Keratinocyte (primary cell): ENCODE data around the gene RALGPS1. TPM values are rescaled to one million over a fixed set of nuclear protein-coding genes. Genes with fewer than 3 reads are reported as not detected.

Source experiments
- DNase-seq: peaks from one replicate; pipeline ENCODE4 v3.0.0-alpha.2; 2011; ENCODE audit warnings: low read depth, missing footprints, low spot score
- FAIRE-seq: peaks from 2 replicates; lab custom pipeline; 2011; peaks lifted over from hg19 to GRCh38; lab: Jason Lieb, UNC
- H2AFZ ChIP-seq: 2 replicates; pipeline ENCODE4 v1.6.0; 2012; ENCODE audit warnings: low read length, control low read depth, inconsistent platforms; ENCODE audit not compliant: control insufficient read depth
- H3K27ac ChIP-seq: 2 replicates; pipeline ENCODE4 v1.5.1; 2011; ENCODE audit warnings: low read length; ENCODE audit not compliant: control insufficient read depth, insufficient read depth
- H3K27me3 ChIP-seq: 3 replicates; pipeline ENCODE4 v1.6.0; 2011; ENCODE audit warnings: low read length; ENCODE audit not compliant: control insufficient read depth, insufficient read depth; ENCODE audit errors: extremely low read depth
- H3K36me3 ChIP-seq, 2 experiments: 2 replicates in 1 of 2; 3 replicates in 1 of 2; pipeline ENCODE4 v1.5.1; 2011; ENCODE audit warnings: low read length in 2 of 2, mild to moderate bottlenecking in 1 of 2; ENCODE audit not compliant: control insufficient read depth in 2 of 2, insufficient read depth in 2 of 2; ENCODE audit errors: extremely low read depth in 1 of 2
- H3K4me1 ChIP-seq: 3 replicates; pipeline ENCODE4 v1.5.1; 2011; ENCODE audit warnings: low read length; ENCODE audit not compliant: control insufficient read depth, insufficient read depth; ENCODE audit errors: extremely low read depth
- H3K4me2 ChIP-seq: 3 replicates; pipeline ENCODE4 v1.6.0; 2011; ENCODE audit warnings: low read depth, low read length; ENCODE audit not compliant: control insufficient read depth, insufficient read depth; ENCODE audit errors: extremely low read depth
- H3K4me3 ChIP-seq, 3 experiments: fragments of 200-600 bp in 1 of 3; sonication (generic) in 1 of 3; 2 replicates in 2 of 3; 3 replicates in 1 of 3; pipeline ENCODE4 v1.5.1; 2011 to 2016; ENCODE audit warnings: low read length in 3 of 3, mild to moderate bottlenecking in 3 of 3, control low read depth in 2 of 3, inconsistent platforms in 1 of 3, low read depth in 1 of 3, mixed read lengths in 1 of 3, mixed run types in 1 of 3, moderate library complexity in 1 of 3; ENCODE audit not compliant: control insufficient read depth in 2 of 3, insufficient read depth in 2 of 3; ENCODE audit errors: extremely low read depth in 1 of 3
- H3K79me2 ChIP-seq: 2 replicates; pipeline ENCODE4 v1.6.0; 2012; ENCODE audit warnings: low read length; ENCODE audit not compliant: control insufficient read depth, insufficient read depth
- H3K9ac ChIP-seq: 3 replicates; pipeline ENCODE4 v1.6.0; 2011; ENCODE audit warnings: low read length; ENCODE audit not compliant: control insufficient read depth, insufficient read depth; ENCODE audit errors: extremely low read depth
- H3K9me1 ChIP-seq: 3 replicates; pipeline ENCODE4 v1.6.0; 2011; ENCODE audit warnings: low read length; ENCODE audit not compliant: control insufficient read depth, insufficient read depth; ENCODE audit errors: extremely low read depth
- H3K9me3 ChIP-seq: 2 replicates; pipeline ENCODE4 v1.5.1; 2012; ENCODE audit warnings: low read depth, low read length; ENCODE audit not compliant: control insufficient read depth
- H4K20me1 ChIP-seq: 3 replicates; pipeline ENCODE4 v1.6.0; 2011; ENCODE audit warnings: low read length; ENCODE audit not compliant: control insufficient read depth, insufficient read depth; ENCODE audit errors: extremely low read depth
- CTCF ChIP-seq, 3 experiments: IDR thresholded peaks in 1 of 3; conservative IDR thresholded peaks in 1 of 3; optimal IDR thresholded peaks in 1 of 3; 2 replicates in 2 of 3; 3 replicates in 1 of 3; pipeline versions ENCODE3 to v1.5.1; 2011; ENCODE audit warnings: low read length in 3 of 3, mild to moderate bottlenecking in 3 of 3, moderate library complexity in 2 of 3, control low read depth in 1 of 3, inconsistent platforms in 1 of 3; ENCODE audit not compliant: insufficient read depth in 2 of 3; ENCODE audit errors: extremely low read depth in 1 of 3
- EZH2 ChIP-seq: IDR thresholded peaks from one replicate; pipeline ENCODE4 v1.6.1; 2012; ENCODE audit warnings: inconsistent platforms, mild to moderate bottlenecking, low read length, moderate library complexity
- dilution Hi-C: fragments of 300-500 bp; cut with MboI; formaldehyde crosslinking; loops from one replicate; pipeline ENCODE4 v1.7.0; 2020; ENCODE audit warnings: low sequenced_read_pairs; ENCODE audit not compliant: extremely low pct_ligation_motif_present
- polyA plus RNA-seq, 5 experiments: library from polyadenylated mRNA; depleted of rRNA in 3 of 5; stranded (reverse) in 3 of 5; stranded (forward) in 1 of 5; unstranded in 1 of 5; fragments of >200 nt; gene quantifications; 1 replicate in 1 of 5; 2 replicates in 3 of 5; 3 replicates in 1 of 5; pipeline versions ENCODE4 v1.2.1 to v1.2.3, GENCODE V29; 2011 to 2012; ENCODE audit warnings: missing spikeins in 2 of 5, low read depth in 1 of 5, low replicate concordance in 1 of 5

RALGPS1 gene
- polyA plus RNA-seq, 1 donor (not counting 4 experiments of a cell fraction or from before 2014, with no cell fraction given) = 0.56 TPM

GRCh38 chr9:127065592-127065991 lies 151.0 kb downstream of the RALGPS1 start:
- dilution Hi-C loops = no loop called here
- H3K4me1 ChIP-seq = peaks cover 13% of the 10 kb centered on the region
- H3K9me3 ChIP-seq = no peaks in the 10 kb centered on the region
- no peak for TF ChIP-seq CTCF (optimal IDR thresholded peaks at IDR 0.05 in 1 of 3, IDR thresholded peaks at IDR 0.05 in 1 of 3, conservative IDR thresholded peaks at IDR 0.05 in 1 of 3; ENCODE audit: extremely low read depth in 1 of 3, insufficient read depth in 2 of 3, low read length in 3 of 3)
- TF ChIP-seq EZH2 = no peak
- H3K27ac ChIP-seq = no peak overlapping the region
- DNase-seq (no peak), FAIRE-seq (no peak)
- H3K9ac ChIP-seq = no peak overlapping the region
- H3K4me2 ChIP-seq = no peak overlapping the region
- no peaks in the 10 kb centered on the region for H3K27me3 ChIP-seq
- no peaks in the 10 kb centered on the region for H3K36me3 ChIP-seq
- no peaks in the 10 kb centered on the region for H3K9me1 ChIP-seq
- H4K20me1 ChIP-seq = no peaks in the 10 kb centered on the region
- no peaks in the 10 kb centered on the region for H3K79me2 ChIP-seq
- no peak overlapping the region for H3K4me3 ChIP-seq
- no peak overlapping the region for H2AFZ ChIP-seq

- FAIRE-seq = no peak
- dilution Hi-C loops = no loop called here
- Histone ChIP-seq H3K79me2 (no peaks in the 10 kb centered on the region), H3K9me3 (no peaks in the 10 kb centered on the region), H3K9ac (no peak overlapping the region), H2AFZ (no peak overlapping the region), H3K4me1 (peaks cover 13% of the 10 kb centered on the region), H3K27ac (no peak overlapping the region), H3K4me2 (no peak overlapping the region), H3K4me3 (no peak overlapping the region), H3K27me3 (no peaks in the 10 kb centered on the region), H3K36me3 (no peaks in the 10 kb centered on the region), H4K20me1 (no peaks in the 10 kb centered on the region), H3K9me1 (no peaks in the 10 kb centered on the region)
- no peak for TF ChIP-seq CTCF (optimal IDR thresholded peaks at IDR 0.05 in 1 of 3, IDR thresholded peaks at IDR 0.05 in 1 of 3, conservative IDR thresholded peaks at IDR 0.05 in 1 of 3; ENCODE audit: extremely low read depth in 1 of 3, insufficient read depth in 2 of 3, low read length in 3 of 3)
- TF ChIP-seq EZH2 = no peak
- no peak for DNase-seq
Observed at GRCh38 chr9:127066060-127066850, 151.7 kb downstream of the RALGPS1 start.
